ENCODE results near the gene GAGE10.

GRCh38 chrX:49271341-49271740, 32.1 kb upstream of the GAGE10 start:
- TF ChIP-seq CTCF (IDR thresholded peaks at IDR 0.05): no peak
- no peak for TF ChIP-seq POLR2A (IDR thresholded peaks at IDR 0.05)

Data from right lobe of liver (tissue), 4 donors.